SH-SY5Y (cell line): ENCODE data around the gene CLN5.

Experiments
- GATA2 ChIP-seq: IDR thresholded peaks from 2 replicates; pipeline ENCODE4 v1.6.1; 2011; ENCODE audit warnings: mild to moderate bottlenecking, low read depth, low read length
- GATA3 ChIP-seq: IDR thresholded peaks from 2 replicates; pipeline ENCODE4 v1.6.1; 2011; ENCODE audit warnings: low read depth, mild to moderate bottlenecking, low read length, moderate library complexity

DNA sequence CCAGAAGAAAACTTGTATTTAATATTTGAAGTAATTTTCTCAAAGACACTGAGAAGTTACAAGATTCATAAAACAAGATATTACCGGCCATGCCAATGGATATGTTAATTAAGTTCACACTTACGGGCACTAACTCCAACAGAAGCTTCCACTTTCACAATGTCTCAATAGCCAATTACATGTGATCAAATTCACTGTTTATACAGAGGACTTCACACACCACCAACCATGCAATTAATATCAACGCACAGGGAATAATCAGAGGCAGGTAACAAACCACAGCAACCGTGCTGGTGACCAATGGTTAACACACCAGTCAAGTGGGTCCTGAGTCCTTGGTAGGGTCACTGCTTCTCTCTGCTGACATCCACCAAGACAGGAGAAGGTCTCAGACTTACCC, 49.5 kb upstream of the CLN5 start:
- TF ChIP-seq GATA2, result no peak
- TF ChIP-seq GATA3, result no peak
